HG03571 (cell line): ENCODE data around the gene ALDH2.
"Not testable (repeated sequence)": the region's sequence is repeated elsewhere in the genome, so short reads cannot be mapped to it uniquely, and the experiment has no call there.

Source experiments
- ATAC-seq: cut with Tn5 transposase; IDR thresholded peaks from one replicate; pipeline ENCODE4 v1.9.1; 2021; ENCODE audit not compliant: unreplicated experiment

The ALDH2 gene

GRCh38 chr12:111758120-111758561 lies 8.6 kb upstream of the ALDH2 start:
- ATAC-seq, result no peak

DNA sequence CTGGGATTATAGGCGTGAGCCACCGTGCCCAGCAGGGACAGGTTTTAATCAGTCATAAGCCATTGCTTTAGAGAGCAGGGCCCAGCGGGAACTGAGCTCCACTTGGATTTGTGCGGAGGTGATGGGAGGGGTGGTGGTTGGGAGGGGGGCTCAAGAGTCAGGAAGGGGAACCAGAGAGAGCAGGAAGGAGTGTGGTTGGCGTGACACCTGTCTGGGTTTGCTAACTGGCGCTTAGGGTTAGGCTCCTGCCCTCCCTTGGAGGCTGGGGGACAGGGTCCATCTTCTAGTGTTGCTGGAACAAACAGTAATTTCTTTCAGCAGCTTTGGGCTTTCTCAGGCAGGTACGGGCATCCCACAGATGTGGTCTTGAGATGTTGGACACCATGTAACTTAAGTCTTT lies 7.5 kb upstream of the ALDH2 start:
- no peak for ATAC-seq

- no peak for ATAC-seq
Observed at GRCh38 chr12:111759991-111760390, 6.7 kb upstream of the ALDH2 start.

DNA sequence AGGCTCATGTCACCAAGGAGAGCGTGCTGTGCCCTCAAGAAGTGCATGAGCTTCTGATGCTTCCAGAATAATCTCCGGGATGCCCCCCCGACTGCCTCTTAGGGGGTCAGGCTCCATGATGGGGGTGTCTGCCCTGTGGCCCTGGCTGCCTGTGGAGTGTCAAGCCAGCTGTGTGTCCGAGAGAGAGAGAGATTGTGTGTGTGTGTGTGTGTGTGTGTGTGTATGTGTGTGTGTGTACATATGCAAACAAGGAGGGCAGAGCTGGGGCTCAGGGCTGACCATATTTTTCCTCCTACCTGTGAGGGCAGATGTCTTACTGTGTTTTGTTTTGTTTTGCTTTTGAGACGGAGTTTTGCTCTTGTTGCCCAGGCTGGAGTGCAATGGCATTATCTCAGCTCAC lies 5.6 kb upstream of the ALDH2 start:
- ATAC-seq, result no peak

DNA sequence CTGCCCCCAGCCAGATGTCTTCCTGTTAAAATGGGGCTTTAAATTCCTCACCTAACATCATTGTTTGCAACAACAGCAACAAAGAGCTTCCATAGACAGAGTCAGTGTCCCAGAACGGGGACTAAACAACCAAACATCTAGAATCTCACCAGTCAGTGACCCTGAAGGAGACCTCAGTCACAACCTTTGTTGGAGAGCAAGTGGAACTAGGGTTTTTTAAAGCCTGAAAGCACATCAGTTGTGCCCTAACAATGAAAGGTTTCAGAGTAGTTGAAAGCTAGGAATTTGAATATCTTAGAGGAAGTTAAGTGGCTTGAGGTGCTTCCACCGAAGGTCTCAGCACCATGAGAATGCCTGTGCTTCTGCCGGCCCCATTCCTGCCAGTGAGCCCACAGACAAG lies 5.0 kb upstream of the ALDH2 start:
- ATAC-seq, result no peak

DNA sequence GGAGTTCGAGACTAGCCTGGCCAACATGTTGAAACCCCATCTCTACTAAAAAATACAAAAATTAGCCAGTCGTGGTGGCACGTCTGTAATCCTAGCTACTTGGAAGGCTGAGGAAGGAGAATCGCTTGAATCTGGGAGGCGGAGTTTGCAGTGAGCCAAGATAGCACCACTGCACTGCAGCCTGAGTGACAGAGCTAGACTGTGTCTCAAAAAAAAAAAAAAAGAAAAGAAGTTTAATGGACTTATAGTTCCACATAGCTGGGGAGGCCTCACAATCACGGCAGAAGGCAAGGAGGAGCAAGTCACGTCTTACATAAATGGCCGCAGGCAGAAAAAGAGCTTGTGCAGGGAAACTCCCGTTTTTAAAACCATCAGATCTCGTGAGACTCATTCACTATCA lies 3.2 kb upstream of the ALDH2 start:
- not testable (repeated sequence) for ATAC-seq

GRCh38 chr12:111764120-111764821 lies 2.5 kb upstream of the ALDH2 start:
- ATAC-seq, result peak; percentile 41

DNA sequence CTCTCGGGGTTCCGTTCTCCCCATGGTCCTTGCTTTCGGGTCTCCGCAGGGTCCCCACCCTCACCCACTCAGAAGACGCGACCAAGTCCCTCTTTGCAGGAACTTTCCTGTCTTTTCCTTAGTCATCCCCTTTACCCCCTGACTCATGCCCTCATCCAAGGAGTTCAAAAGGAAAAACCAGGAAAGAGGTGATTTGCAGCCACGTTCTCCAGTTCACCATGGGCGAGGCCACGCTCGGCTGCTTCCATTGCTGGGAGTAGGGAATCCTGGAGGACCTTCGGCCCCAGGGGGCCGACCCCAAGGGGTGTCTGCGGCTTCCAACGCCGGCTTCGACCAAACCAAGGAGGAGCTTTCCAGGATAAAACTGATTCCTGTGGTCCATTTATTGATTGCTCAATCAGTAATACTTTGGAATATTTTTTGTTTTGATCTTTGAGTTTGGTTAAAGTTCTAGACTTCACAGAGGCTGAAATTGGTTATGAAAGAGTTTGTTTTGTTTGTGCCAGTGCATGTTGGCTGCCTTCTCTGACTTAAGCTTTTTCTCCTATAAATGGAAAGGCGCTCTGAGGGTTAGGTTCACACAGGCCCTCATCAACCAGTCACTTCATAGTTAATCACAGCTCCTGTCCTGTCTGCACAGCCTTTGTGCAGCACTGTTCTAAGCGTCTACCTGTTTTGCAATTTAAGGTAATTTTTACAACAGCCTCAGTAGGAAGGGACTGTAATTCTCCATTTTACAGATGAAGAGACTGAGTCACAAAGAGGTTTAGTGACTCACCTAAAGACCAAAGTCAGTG lies 827 bp downstream of the ALDH2 start:
- ATAC-seq, result no peak

GRCh38 chr12:111768159-111768895 lies 1.6 kb downstream of the ALDH2 start:
- ATAC-seq, result no peak

- no peak for ATAC-seq
Observed at GRCh38 chr12:111769599-111769998, 2.9 kb downstream of the ALDH2 start.

GRCh38 chr12:111773801-111774551 lies 7.2 kb downstream of the ALDH2 start:
- no peak for ATAC-seq

DNA sequence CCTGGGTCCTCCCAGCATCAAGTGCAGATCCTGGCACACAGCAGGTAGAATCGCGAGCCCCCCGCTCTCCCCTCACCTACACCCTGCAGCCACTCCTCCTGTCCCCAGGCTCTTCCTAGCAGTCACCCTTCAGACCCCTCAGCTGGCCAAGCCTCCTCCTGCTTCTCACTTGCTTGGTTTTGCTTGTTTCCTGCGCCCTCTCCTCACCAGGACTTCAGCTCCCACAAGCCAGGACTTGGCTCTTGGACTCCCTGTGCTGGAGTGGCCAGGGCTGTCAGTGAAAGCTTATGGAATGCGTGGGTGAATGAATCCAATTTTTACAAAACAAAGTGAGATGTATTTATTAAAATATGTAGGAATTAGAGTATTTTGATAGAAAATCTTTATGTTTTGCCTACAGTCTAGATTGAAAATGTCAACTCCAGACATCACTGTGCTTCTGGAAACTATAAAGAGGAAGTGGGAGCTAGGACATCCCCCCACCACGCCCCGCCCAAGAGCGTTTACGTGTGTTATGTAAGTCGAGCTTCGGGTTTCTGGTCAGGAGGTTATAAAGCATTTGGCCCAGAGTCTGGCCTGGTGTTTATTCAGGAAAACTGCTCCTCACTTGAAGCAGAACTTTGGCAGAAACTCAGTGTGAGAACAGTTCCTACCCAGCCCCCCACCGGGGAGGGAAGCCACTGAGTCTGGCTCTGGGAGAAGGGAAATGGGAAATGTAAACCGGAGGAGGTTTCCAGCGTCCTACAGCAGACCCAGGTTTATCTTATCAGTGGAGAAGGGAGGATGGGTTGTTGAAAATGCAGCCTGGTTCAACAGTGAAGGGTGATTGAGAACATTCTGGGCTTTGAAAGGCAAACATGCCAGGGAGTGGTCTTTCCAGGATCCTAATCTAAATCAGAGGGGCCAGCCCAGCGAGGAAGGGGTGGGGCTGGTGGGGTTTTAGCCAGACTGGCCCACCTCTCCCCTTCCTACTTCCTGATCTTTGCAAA lies 8.8 kb downstream of the ALDH2 start:
- ATAC-seq, result no peak

DNA sequence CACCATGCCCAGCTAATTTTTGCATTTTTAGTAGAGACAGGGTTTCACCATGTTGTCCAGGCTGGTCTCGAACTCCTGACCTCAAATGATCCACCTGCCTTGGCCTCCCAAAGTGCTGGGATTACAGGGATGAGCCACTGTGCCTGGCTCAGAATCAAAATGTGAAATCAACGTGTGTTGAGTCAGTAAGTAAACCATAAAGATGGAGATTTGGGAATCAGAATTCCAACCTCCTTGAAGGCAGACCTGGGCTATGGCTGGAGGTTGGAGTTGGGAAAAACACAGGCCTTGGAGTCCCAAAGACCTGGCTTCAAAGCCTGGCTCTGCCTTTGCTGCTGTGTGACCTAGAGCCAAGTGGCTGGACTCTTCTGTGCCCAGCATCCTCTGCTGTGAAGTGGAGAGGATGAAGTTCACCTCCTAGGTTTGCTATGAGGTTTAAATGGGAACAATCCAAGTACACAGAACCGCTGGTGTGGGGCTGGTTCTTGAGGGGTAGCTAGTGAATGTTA lies 10.2 kb downstream of the ALDH2 start:
- no peak for ATAC-seq

DNA sequence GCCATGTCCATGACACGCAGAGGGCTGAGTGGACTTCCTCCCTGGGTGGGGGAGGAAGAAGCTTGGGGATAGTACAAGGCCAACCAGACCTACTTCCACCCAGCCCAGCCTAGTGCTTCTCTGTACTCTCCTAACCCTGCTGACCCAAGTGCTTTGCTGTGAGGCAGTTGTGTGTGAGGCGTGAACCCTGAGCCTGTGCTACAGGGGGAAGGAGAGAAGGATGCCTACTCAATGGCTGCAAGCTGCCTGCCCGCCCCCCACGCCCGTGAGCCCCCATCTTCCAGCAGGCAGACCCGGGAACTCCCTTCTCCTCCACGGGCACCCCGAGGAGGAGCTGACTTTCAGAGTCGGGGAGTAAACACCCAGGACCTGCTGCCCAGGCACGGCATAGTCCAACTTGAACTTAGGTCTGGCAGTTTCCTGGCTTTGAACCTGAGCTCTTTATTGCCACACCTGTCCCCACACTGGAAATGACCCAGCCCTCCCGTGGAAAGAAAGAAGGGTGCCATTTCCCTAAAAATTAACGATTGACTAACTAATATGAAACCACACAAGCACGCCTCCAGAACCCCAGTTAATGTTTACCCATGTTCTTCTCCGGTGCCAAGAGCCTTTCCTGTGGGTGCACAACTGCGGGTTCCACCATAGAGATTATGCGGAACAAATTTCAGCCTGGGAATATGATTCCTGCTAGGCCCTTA lies 10.8 kb downstream of the ALDH2 start:
- no peak for ATAC-seq

- ATAC-seq, result no peak
Observed at GRCh38 chr12:111780166-111780565, 13.4 kb downstream of the ALDH2 start.

- ATAC-seq, result no peak
Observed at GRCh38 chr12:111780615-111781014, 13.9 kb downstream of the ALDH2 start.

- ATAC-seq, result no peak
Observed at GRCh38 chr12:111781085-111781658, 14.4 kb downstream of the ALDH2 start.

DNA sequence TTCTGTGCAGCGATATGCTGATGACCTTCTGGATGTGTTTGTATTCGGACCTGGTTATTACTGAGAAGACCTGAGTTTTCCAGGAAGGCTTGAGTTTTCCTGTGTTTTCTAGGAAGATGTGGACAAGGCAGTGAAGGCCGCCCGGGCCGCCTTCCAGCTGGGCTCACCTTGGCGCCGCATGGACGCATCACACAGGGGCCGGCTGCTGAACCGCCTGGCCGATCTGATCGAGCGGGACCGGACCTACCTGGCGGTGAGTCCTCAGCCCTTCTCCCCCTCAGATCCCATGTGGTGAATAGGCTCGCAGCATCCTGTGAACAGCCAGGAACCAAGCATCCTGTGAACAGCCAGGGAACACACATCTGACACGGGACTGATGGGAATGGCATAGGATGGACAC lies 16.3 kb downstream of the ALDH2 start:
- no peak for ATAC-seq

DNA sequence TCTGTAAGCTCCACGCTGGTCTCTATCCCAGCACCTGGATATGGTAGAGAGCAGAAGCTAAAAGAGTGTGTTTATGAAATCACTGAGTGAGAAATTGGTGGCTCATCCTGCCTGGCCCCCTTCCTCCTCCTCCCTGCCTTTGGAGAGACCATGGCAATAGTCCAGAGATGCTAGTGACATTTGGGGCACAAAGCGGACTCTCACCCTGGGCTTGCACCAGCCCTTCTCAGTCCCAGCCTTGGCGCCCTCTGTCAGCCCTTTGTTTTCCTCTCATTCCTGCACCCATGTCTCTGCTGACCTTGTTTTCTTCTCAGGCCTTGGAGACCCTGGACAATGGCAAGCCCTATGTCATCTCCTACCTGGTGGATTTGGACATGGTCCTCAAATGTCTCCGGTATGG lies 18.2 kb downstream of the ALDH2 start:
- ATAC-seq, result no peak
